Testis (tissue), 3 donors: ENCODE measurements around the gene CELSR2. TPM values are rescaled to one million over a fixed set of nuclear protein-coding genes. Genes with fewer than 3 reads are reported as not detected.

Source experiments
- DNase-seq: peaks from one replicate; pipeline ENCODE4 v3.0.0-alpha.2; 2019
- H3K27ac ChIP-seq, 2 donors: fragments of 200-600 bp; sonication (generic); one replicate each; pipeline ENCODE4 v1.5.1; 2019
- H3K27me3 ChIP-seq: fragments of 200-600 bp; sonication (generic); one replicate; pipeline ENCODE4 v1.5.1; 2019
- H3K36me3 ChIP-seq: fragments of 200-600 bp; sonication (generic); one replicate; pipeline ENCODE4 v1.5.1; 2017; ENCODE audit warnings: low read depth; ENCODE audit errors: missing control alignments
- H3K4me1 ChIP-seq: fragments of 200-600 bp; sonication (generic); one replicate; pipeline ENCODE4 v1.5.1; 2019
- H3K4me3 ChIP-seq, 2 donors: fragments of 200-600 bp; sonication (generic); one replicate each; pipeline ENCODE4 v1.5.1; 2017 to 2019
- H3K9me3 ChIP-seq: fragments of 200-600 bp; sonication (generic); one replicate; pipeline ENCODE4 v1.5.1; 2017
- POLR2A ChIP-seq: fragments of 450-650 bp; IDR thresholded peaks from one replicate; pipeline ENCODE4 v1.6.1; 2017; ENCODE audit warnings: antibody characterized with exemption, mild to moderate bottlenecking, moderate library complexity
- WGBS, 2 donors: methylation state at CpG; one replicate each; pipeline ENCODE4 v1.1.5; 2018; 5-methylcytosine and 5-hydroxymethylcytosine counted together
- intact Hi-C: fragments of 100-400 bp; cut with DNase I; formaldehyde crosslinking; loops from one replicate; pipeline ENCODE4 v1.15.1; 2023; ENCODE audit warnings: low total_unique reads
- polyA plus RNA-seq: library from polyadenylated mRNA; stranded (reverse); fragments of 350-450 nt; fragmentation: Illumina TruSeq; extraction: RNeasy Lipid Tissue Mini Kit (QIAGEN cat#74804); gene quantifications from one replicate; pipeline ENCODE4 v1.2.3, GENCODE V29; 2014; ENCODE audit warnings: low read depth, low replicate concordance; ENCODE audit not compliant: insufficient read depth
- total RNA-seq, 2 donors: library from RNA; depleted of rRNA; stranded (reverse); fragments of >200 nt; gene quantifications; one replicate each; pipeline ENCODE4 v1.2.3, GENCODE V29; 2016
- TF ChIP-seq, protein P1 (sequence below), 3 experiments: fragments of 450-650 bp in 2 of 3; fragments of 200-600 bp in 1 of 3; sonication (generic) in 1 of 3; IDR thresholded peaks; one replicate each; pipeline ENCODE4 v1.5.1; 2016 to 2019; ENCODE audit warnings: antibody characterized with exemption in 3 of 3, mild to moderate bottlenecking in 2 of 3, moderate library complexity in 1 of 3

Gene CELSR2
- total and polyA plus RNA-seq, 3 donors from 2014 or later: 59.6 to 140 (median 107) TPM

DNA sequence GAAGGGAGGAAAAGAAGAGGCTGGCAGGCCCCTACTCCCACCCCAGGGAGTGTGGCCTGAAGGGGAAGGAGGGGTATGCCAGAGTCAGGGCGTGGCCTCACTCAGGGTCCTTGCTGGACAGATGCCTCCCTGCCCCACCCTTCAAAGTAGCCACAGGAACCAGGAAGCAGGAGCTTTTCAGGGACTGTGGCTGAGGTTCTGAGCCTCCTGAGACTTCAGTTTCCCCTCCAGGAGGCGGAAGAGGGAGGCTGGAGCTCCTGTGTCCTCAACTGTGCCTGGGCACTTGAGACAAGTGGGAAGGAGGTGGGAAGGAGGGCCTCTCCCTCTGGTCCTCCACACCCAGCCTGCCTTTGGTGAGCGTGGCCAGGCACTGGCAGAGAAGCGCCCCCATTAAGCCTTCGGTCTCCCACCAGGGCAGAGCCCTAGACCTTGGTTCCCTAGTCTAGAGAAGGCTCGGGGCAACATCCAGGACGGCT is 5.3 kb downstream of the CELSR2 start:
- H3K4me1 ChIP-seq: peaks cover 41% of the 10 kb centered on the region

DNA sequence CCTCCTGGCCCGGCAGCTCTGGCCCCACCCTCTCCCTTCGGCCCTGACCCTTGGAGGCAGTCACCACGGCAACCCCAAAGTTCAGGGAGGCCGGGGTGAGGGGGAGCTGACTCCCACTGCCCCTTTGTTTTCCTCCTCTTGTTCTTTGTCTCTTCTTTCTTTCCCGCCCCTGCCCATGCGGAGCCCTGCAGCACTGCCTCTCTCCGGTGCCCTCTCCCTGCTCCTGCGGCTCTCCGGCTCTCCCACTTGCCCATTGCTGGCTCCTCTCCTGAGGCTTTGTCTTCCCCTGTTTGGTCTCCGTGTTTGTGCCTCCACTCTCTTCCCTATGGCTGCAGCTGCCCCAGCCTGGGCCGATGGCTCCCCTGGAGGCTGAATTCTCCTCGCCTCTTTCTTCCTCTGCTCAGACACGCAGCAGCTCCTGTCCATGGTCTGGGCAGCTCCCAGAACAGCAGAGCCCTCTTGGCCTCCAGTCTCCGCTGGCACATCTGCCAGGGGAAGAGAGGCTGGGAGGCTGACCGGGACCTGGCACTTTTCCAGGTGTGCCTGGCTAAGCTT is 5.8 kb downstream of the CELSR2 start:
- no peaks in the 10 kb centered on the region for H3K36me3 ChIP-seq
- intact Hi-C loops: no loop called here
- no peak overlapping the region for H3K4me3 ChIP-seq
- H3K4me1 ChIP-seq: peaks cover 45% of the 10 kb centered on the region
- TF ChIP-seq, protein P1, sequence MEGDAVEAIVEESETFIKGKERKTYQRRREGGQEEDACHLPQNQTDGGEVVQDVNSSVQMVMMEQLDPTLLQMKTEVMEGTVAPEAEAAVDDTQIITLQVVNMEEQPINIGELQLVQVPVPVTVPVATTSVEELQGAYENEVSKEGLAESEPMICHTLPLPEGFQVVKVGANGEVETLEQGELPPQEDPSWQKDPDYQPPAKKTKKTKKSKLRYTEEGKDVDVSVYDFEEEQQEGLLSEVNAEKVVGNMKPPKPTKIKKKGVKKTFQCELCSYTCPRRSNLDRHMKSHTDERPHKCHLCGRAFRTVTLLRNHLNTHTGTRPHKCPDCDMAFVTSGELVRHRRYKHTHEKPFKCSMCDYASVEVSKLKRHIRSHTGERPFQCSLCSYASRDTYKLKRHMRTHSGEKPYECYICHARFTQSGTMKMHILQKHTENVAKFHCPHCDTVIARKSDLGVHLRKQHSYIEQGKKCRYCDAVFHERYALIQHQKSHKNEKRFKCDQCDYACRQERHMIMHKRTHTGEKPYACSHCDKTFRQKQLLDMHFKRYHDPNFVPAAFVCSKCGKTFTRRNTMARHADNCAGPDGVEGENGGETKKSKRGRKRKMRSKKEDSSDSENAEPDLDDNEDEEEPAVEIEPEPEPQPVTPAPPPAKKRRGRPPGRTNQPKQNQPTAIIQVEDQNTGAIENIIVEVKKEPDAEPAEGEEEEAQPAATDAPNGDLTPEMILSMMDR (IDR thresholded peaks at IDR 0.05): no peak
- TF ChIP-seq POLR2A: no peak
- peak overlapping the region; percentile 69 to 78 for H3K27ac ChIP-seq
- no peaks in the 10 kb centered on the region for H3K27me3 ChIP-seq
- no peak for DNase-seq
- H3K9me3 ChIP-seq: no peaks in the 10 kb centered on the region
- WGBS, 2 donors: 41 to 55% methylated on average over 15 of the region's 15 CpGs

More for the DNA sequence above, 5.3 kb downstream of the CELSR2 start:
- Histone ChIP-seq H3K4me3 (no peak overlapping the region), H3K36me3 (no peaks in the 10 kb centered on the region), H3K27ac (peak overlapping the region; percentile 69 to 78), H3K9me3 (no peaks in the 10 kb centered on the region), H3K27me3 (no peaks in the 10 kb centered on the region)
- DNase-seq: no peak
- TF ChIP-seq, protein P1 (IDR thresholded peaks at IDR 0.05): no peak
- TF ChIP-seq POLR2A: no peak
- WGBS, 2 donors: 64 to 70% methylated on average over 5 to 7 of the region's 7 CpGs
- intact Hi-C loops: no loop called here

DNA sequence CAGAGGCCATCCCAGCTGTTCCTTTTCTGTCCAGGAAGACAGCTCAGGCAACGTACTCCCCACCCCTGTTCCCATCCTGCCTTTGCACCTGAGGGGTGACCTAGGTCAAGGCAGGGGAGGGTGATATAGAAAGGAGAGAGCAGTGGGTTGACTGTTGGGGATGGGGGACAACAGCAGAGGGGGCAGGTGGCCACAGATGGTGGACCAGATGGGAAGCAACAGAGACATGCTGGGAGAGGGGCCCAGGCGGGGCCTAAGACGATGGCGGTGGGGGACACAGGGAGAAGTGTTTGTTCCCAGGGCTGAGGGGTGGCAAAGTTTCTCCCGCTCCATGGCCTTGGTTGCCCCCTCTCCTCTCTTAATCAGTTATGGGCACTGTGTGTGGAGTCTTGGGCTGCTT is 6.3 kb downstream of the CELSR2 start:
- WGBS, 2 donors: 73 to 86% methylated on average over 4 to 5 of the region's 5 CpGs
- TF ChIP-seq, protein P1 (IDR thresholded peaks at IDR 0.05): no peak
- no peak for TF ChIP-seq POLR2A
- Histone ChIP-seq H3K27ac (peak overlapping the region in 1 of 2 donors; percentile 69), H3K36me3 (no peaks in the 10 kb centered on the region), H3K9me3 (no peaks in the 10 kb centered on the region), H3K27me3 (no peaks in the 10 kb centered on the region), H3K4me3 (no peak overlapping the region), H3K4me1 (peaks cover 43% of the 10 kb centered on the region)
- no peak for DNase-seq
- intact Hi-C loops: no loop called here

DNA sequence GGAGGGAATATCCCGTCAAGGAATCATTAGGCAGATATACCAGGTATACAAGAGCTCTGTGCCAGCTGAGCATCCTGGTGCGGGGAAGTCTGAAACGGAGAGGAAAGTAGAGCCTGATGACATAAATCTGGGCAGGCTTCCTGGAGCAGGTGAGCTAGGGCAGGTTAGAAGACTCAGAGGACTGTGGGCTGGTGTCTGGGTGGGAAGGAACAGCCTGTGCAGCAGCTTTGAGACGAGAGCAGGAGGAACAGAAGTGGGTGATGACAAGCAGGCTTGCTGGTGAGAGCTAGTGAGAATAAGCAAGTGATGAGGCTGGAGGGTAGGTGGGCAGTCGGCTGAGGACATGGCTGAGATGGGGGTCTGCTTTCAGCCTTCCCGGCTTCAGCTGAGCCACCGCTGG is 6.7 kb downstream of the CELSR2 start:
- H3K36me3 ChIP-seq: no peaks in the 10 kb centered on the region
- no peaks in the 10 kb centered on the region for H3K9me3 ChIP-seq
- TF ChIP-seq, protein P1 (IDR thresholded peaks at IDR 0.05): no peak
- no peak for TF ChIP-seq POLR2A
- H3K27me3 ChIP-seq: no peaks in the 10 kb centered on the region
- peaks cover 43% of the 10 kb centered on the region for H3K4me1 ChIP-seq
- no peak for DNase-seq
- no peak overlapping the region for H3K4me3 ChIP-seq
- H3K27ac ChIP-seq: peak overlapping the region in 1 of 2 donors; percentile 69
- intact Hi-C loops: no loop called here
- WGBS, 2 donors: 81 to 85% methylated on average over 7 of the region's 7 CpGs
